Adrenal gland (tissue), 5 donors: Measurements from ENCODE around the gene MAT1A.

ENCODE experiments used
- POLR2A ChIP-seq, 2 donors: fragments of 450-650 bp; IDR thresholded peaks; one replicate each; pipeline ENCODE4 v1.6.1; 2017; ENCODE audit warnings: antibody characterized with exemption in 2 of 2, mild to moderate bottlenecking in 2 of 2, moderate library complexity in 1 of 2
- TF ChIP-seq, protein P1 (sequence below), 6 experiments: fragments of 450-650 bp in 4 of 6; fragments of 200-600 bp in 2 of 6; sonication (generic) in 1 of 6; IDR thresholded peaks; 1 replicate in 5 of 6; 2 replicates in 1 of 6; pipeline versions ENCODE4 v1.5.1 to v1.8.0; 2016 to 2021; ENCODE audit warnings: antibody characterized with exemption in 6 of 6, mild to moderate bottlenecking in 2 of 6, moderate library complexity in 1 of 6
- donor health status: DM: no; HTN: no; CAD: no.

GRCh38 chr10:80296942-80297341 is 7.5 kb upstream of the MAT1A start:
- TF ChIP-seq, protein P1, sequence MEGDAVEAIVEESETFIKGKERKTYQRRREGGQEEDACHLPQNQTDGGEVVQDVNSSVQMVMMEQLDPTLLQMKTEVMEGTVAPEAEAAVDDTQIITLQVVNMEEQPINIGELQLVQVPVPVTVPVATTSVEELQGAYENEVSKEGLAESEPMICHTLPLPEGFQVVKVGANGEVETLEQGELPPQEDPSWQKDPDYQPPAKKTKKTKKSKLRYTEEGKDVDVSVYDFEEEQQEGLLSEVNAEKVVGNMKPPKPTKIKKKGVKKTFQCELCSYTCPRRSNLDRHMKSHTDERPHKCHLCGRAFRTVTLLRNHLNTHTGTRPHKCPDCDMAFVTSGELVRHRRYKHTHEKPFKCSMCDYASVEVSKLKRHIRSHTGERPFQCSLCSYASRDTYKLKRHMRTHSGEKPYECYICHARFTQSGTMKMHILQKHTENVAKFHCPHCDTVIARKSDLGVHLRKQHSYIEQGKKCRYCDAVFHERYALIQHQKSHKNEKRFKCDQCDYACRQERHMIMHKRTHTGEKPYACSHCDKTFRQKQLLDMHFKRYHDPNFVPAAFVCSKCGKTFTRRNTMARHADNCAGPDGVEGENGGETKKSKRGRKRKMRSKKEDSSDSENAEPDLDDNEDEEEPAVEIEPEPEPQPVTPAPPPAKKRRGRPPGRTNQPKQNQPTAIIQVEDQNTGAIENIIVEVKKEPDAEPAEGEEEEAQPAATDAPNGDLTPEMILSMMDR (IDR thresholded peaks at IDR 0.05) = no peak
- no peak for TF ChIP-seq POLR2A (IDR thresholded peaks at IDR 0.05)
